GM19099 (cell line): ENCODE data around the gene SEC14L3.

Source experiments
- POLR2A ChIP-seq: IDR thresholded peaks from 3 replicates; pipeline ENCODE4 v1.6.1; 2011; ENCODE audit warnings: low read depth; ENCODE audit not compliant: insufficient read length; ENCODE audit errors: extremely low read depth

Gene SEC14L3

GRCh38 chr22:30495041-30495784 is 23.4 kb upstream of the SEC14L3 start:
- no peak for TF ChIP-seq POLR2A

DNA sequence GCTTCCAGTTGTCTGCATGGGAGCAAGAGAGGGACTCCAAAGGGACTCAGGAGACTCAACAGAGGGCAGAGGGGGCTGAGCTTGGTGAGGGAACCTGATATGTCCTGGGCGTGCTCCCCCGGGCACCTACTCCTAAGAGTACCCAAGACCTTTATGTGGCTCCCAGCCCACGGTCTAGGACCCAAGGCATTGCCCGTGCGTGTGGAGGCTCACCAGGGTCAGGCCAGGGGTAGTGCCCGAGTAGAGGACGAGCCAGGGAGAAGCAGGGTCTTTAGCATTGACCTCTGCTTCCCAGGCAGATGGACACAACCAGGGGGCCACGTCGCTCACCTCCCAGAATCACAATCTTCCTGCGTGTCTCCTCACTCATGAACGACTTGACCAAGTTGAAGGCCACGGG is 20.3 kb upstream of the SEC14L3 start:
- no peak for TF ChIP-seq POLR2A

DNA sequence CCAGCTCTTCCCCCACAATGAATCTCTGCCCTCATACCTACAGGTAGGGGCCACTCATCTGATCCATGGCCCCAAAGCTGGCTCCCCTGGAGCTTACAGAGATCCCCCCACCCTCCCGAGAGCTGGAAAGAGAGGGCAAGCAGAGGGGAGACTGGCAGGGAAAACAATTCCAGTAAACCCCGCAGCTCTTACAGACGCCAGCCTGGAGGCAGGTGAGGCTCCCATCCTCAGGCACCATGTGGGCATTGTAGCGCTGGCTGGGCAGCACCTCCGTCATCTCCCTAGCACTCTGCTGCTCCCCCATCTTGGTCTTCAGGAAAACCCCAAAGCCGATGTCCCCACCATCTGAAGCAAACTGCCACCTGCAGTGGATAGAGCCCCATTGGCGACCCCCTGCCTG is 19.6 kb upstream of the SEC14L3 start:
- TF ChIP-seq POLR2A = no peak

GRCh38 chr22:30490399-30490798 is 18.6 kb upstream of the SEC14L3 start:
- no peak for TF ChIP-seq POLR2A

DNA sequence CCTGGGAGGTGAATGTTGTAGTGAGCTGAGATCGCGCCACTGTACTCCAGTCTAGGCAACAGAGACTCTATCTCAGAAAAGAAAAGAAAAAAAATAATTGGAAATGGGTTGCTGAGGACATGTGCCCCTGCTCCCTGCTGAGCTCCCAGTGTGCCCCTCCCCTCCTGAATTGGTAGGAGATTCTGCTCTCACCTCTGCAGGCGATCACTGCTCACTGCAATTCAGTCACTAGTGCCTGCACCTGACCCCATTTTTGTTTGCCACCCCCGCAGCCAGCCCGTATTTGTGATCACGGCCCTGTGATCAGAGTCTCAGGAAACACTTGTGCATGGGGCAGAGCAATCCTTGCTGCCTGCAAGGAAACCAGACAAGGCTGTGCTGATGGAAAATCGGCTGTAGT is 16.3 kb upstream of the SEC14L3 start:
- no peak for TF ChIP-seq POLR2A

GRCh38 chr22:30486661-30487115 is 14.9 kb upstream of the SEC14L3 start:
- TF ChIP-seq POLR2A = no peak

GRCh38 chr22:30486118-30486517 is 14.3 kb upstream of the SEC14L3 start:
- TF ChIP-seq POLR2A = no peak

GRCh38 chr22:30485362-30485988 is 13.7 kb upstream of the SEC14L3 start:
- no peak for TF ChIP-seq POLR2A

GRCh38 chr22:30483169-30483568 is 11.4 kb upstream of the SEC14L3 start:
- no peak for TF ChIP-seq POLR2A

DNA sequence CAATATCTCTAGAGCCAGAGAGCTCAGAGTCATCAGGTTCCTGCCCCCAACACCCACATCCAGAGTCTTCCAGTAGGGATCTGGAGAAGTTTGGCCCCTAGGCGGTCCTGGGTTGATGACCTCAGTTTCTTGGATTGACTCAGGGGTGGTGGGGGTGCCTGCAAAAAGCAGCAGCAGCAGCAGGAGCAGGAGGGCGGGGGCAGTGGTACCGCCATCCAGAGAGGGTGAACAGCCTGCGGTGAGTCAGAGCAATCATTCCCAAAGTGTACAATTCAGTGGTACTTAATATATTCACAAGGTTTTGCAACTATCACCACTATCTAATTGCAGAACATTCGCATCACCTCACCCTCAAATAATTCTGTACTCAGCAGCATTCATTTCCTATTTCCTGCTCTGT is 9.9 kb upstream of the SEC14L3 start:
- no peak for TF ChIP-seq POLR2A

GRCh38 chr22:30479981-30480380 is 8.2 kb upstream of the SEC14L3 start:
- no peak for TF ChIP-seq POLR2A

DNA sequence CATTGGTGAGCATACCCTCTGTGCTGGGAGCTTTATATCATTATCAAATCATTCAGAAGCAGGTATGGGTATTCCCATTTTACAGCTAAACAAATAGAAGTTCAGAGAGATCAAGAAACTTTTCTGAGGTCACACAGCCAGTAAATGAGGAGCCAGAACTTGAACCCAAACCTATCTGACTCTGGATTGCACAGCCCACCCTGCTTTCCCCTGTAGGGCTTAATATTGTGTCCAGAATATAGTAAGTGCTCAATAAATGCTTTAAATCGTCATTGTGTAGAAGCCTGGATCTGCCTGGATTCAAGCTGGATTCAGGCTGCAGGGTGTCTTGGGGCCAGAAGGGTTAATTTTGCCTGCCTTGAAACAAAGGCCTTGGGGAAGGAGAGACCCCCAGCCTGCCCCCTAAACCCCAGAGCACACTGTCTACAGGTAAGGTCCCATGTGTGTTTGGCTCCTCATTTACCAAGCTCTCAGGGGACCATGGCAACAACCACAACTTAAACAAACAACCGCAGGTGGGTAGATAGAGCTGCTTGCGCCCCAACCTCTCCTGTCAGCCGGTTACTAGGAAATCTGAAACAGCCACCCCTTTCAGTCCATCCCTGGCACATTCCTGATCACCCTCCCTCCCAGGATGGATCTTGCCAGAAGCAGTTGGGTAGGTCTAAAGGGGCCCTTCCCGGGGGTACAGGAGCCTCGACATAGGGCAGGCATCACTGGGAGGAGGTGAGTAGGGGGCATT is 3.0 kb upstream of the SEC14L3 start:
- TF ChIP-seq POLR2A = no peak

DNA sequence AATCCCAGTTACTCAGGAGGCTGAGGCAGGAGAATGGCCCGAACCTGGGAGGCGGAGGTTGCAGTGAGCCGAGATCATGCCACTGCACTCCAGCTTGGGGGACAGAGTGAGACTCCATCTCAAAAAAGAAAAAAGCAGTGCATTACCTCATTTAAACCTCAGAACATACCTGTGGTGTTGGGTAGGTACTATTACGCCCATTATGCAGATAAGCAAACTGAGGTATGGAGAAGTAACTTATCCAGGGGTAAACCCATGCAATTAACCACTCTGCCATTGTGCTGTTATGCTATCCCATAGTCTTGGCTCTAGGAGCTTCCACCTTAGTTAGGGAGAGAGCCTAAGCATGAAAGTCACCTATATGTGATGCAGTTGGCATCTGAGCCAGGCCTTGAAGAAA is 2.3 kb upstream of the SEC14L3 start:
- TF ChIP-seq POLR2A = no peak

DNA sequence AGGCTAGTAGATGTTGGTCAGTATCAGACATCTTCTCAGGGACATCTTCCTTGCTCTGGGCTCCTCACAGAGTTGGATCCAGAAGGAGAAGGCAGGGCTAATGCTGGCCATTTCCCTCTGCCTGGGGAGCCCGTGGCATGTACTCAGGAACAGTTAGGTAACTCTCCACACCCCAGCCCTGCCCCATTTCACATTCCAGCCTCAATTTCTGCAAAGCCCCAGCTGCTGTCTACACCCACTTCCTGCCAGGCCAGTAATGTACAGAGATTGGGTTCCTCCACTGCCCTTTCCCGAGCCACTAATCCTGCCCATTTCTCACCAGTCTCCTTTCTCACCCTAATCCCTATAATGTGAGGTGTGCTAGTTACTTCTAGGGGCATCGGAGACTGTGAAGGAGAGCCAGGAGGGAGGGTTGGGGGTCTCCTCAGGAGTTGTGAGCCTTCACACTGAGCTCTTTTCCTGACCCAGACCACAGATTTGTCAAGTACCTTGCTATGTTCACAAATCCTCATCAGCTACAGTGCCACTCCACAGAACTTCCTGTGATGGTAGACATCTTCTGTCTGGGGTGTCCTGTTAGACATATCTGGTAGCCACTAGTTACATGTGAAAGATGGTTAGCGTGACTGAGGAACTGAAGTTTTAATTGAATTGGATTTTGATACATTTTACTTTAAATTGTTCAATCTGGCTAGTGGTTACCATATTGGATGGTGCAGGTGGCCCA is 1.3 kb upstream of the SEC14L3 start:
- TF ChIP-seq POLR2A = no peak

- TF ChIP-seq POLR2A = no peak
Observed at GRCh38 chr22:30470655-30471054, 1.2 kb downstream of the SEC14L3 start.

DNA sequence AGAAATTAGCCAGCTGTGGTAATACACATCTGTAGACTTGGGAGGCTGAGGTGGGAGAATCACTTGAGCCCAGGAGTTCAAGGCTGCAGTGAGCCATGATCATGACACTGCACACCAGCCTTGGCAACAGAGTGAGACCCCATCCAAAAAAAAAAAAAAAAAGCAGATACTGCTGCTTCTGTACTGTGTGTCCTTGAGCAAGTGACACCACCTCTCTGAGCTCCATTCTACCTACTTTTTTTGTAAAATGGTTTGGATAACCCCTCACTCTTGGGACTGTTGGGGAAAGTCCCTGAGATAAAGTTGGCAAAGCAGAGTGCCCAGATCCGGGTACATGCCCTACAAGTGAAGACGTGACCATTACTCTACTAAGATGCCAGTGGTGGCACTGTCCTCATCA is 2.7 kb downstream of the SEC14L3 start:
- no peak for TF ChIP-seq POLR2A

- TF ChIP-seq POLR2A = no peak
Observed at GRCh38 chr22:30460147-30460546, 11.7 kb downstream of the SEC14L3 start.
